Thoracic aorta (tissue), 2 donors: ENCODE data around the gene FASN. TPM values are rescaled to one million over a fixed set of nuclear protein-coding genes. Genes with fewer than 3 reads are reported as not detected.

Experiments used
- ATAC-seq: fragments of 150-250 bp; one replicate; pipeline ENCODE4 v1.8.0; 2017; ENCODE audit warnings: low read depth; ENCODE audit not compliant: insufficient number of reproducible peaks, low FRiP score
- DNase-seq: peaks from one replicate; pipeline ENCODE4 v3.0.0-alpha.2; 2020; ENCODE audit warnings: low spot score
- H3K27ac ChIP-seq, 2 donors: fragments of 200-600 bp; sonication (generic); 1 replicate in 1 of 2; 2 replicates in 1 of 2; pipeline ENCODE4 v1.5.1; 2016; ENCODE audit warnings: mild to moderate bottlenecking in 2 of 2, moderate library complexity in 2 of 2
- H3K27me3 ChIP-seq: fragments of 200-600 bp; sonication (generic); replicated peaks from 2 replicates; pipeline ENCODE4 v1.6.0; 2016; ENCODE audit warnings: mild to moderate bottlenecking; ENCODE audit not compliant: insufficient read depth
- H3K36me3 ChIP-seq: fragments of 200-600 bp; sonication (generic); one replicate; pipeline ENCODE4 v1.5.1; 2016
- H3K4me1 ChIP-seq, 2 donors: fragments of 200-600 bp; sonication (generic); 1 replicate in 1 of 2; 2 replicates in 1 of 2; pipeline versions ENCODE4 v1.5.1 to v1.6.0; 2016; ENCODE audit warnings: low read depth in 2 of 2, mild to moderate bottlenecking in 1 of 2; ENCODE audit not compliant: control insufficient read depth in 1 of 2
- H3K4me3 ChIP-seq: fragments of 200-600 bp; sonication (generic); 2 replicates; pipeline ENCODE4 v1.5.1; 2016; ENCODE audit warnings: mild to moderate bottlenecking
- H3K9me3 ChIP-seq: fragments of 200-600 bp; sonication (generic); 2 replicates; pipeline ENCODE4 v1.5.1; 2016
- CTCF ChIP-seq: fragments of 200-600 bp; sonication (generic); IDR thresholded peaks from one replicate; pipeline ENCODE4 v1.5.1; 2019; ENCODE audit warnings: antibody characterized with exemption
- total RNA-seq, 2 donors: library from RNA; depleted of rRNA; stranded (reverse); fragments of >200 nt; gene quantifications; one replicate each; pipeline versions ENCODE4 v1.1.0 to v1.2.3, GENCODE V29; 2016

Gene FASN
- total RNA-seq, 2 donors from 2014 or later = 49.6 to 50.9 TPM

GRCh38 chr17:82055965-82056728 lies 41.9 kb downstream of the FASN start:
- peaks cover 9 to 19% of the 10 kb centered on the region in 2 donors for H3K4me1 ChIP-seq
- no peaks in the 10 kb centered on the region for H3K27me3 ChIP-seq
- ATAC-seq = no peak
- no peak for DNase-seq
- TF ChIP-seq CTCF = no peak
- no peak overlapping the region for H3K4me3 ChIP-seq
- H3K36me3 ChIP-seq = peaks cover 50% of the 10 kb centered on the region
- no peak overlapping the region for H3K27ac ChIP-seq
- H3K9me3 ChIP-seq = no peaks in the 10 kb centered on the region

GRCh38 chr17:82055023-82055964 lies 42.7 kb downstream of the FASN start:
- peaks cover 43% of the 10 kb centered on the region for H3K36me3 ChIP-seq
- H3K27me3 ChIP-seq = no peaks in the 10 kb centered on the region
- DNase-seq (no peak), ATAC-seq (no peak)
- TF ChIP-seq CTCF = no peak
- H3K9me3 ChIP-seq = no peaks in the 10 kb centered on the region
- H3K4me3 ChIP-seq = no peak overlapping the region
- H3K4me1 ChIP-seq = peaks cover 9 to 28% of the 10 kb centered on the region in 2 donors
- H3K27ac ChIP-seq = no peak overlapping the region

- no peak for TF ChIP-seq CTCF
- Histone ChIP-seq H3K4me1 (peaks cover 9 to 36% of the 10 kb centered on the region in 2 donors), H3K4me3 (no peak overlapping the region), H3K27me3 (no peaks in the 10 kb centered on the region), H3K36me3 (peaks cover 39% of the 10 kb centered on the region), H3K9me3 (no peaks in the 10 kb centered on the region), H3K27ac (no peak overlapping the region)
- DNase-seq (no peak), ATAC-seq (no peak)
Measured at GRCh38 chr17:82054351-82055022, 43.5 kb downstream of the FASN start.

- Histone ChIP-seq H3K36me3 (peaks cover 46% of the 10 kb centered on the region), H3K27ac (no peak overlapping the region), H3K27me3 (no peaks in the 10 kb centered on the region), H3K9me3 (no peaks in the 10 kb centered on the region), H3K4me1 (peaks cover 9 to 38% of the 10 kb centered on the region in 2 donors), H3K4me3 (no peak overlapping the region)
- TF ChIP-seq CTCF = no peak
- ATAC-seq (no peak), DNase-seq (no peak)
Measured at GRCh38 chr17:82053556-82054263, 44.3 kb downstream of the FASN start.
